SJSA1 (cell line): ENCODE results near the gene RUNX2. TPM values are rescaled to one million over a fixed set of nuclear protein-coding genes. Genes with fewer than 3 reads are reported as not detected.

Source experiments
- DNase-seq, 2 experiments: peaks; one replicate each; pipeline ENCODE4 v3.0.0-alpha.2; 2015 to 2020; ENCODE audit warnings: low spot score in 2 of 2, low read depth in 1 of 2
- H3K27ac ChIP-seq: fragments of 250-450 bp; sonication (Bioruptor Pico); 2 replicates; pipeline ENCODE4 v1.5.1; 2020; ENCODE audit warnings: mild to moderate bottlenecking, moderate library complexity
- H3K27me3 ChIP-seq: fragments of 250-450 bp; sonication (Bioruptor Pico); replicated peaks from 2 replicates; pipeline ENCODE4 v1.5.1; 2020; ENCODE audit warnings: mild to moderate bottlenecking, moderate library complexity
- H3K36me3 ChIP-seq: fragments of 250-450 bp; sonication (Bioruptor Pico); 2 replicates; pipeline ENCODE4 v1.5.1; 2020; ENCODE audit warnings: mild to moderate bottlenecking
- H3K4me1 ChIP-seq: fragments of 250-450 bp; sonication (Bioruptor Pico); replicated peaks from 2 replicates; pipeline ENCODE4 v1.6.1; 2021; ENCODE audit warnings: mild to moderate bottlenecking
- H3K4me3 ChIP-seq: fragments of 250-450 bp; sonication (Bioruptor Pico); 2 replicates; pipeline ENCODE4 v1.5.1; 2020; ENCODE audit warnings: mild to moderate bottlenecking
- H3K9me3 ChIP-seq: fragments of 250-450 bp; sonication (Bioruptor Pico); replicated peaks from 2 replicates; pipeline ENCODE4 v1.5.1; 2020; ENCODE audit warnings: mild to moderate bottlenecking
- total RNA-seq: library from RNA; depleted of rRNA; stranded (reverse); fragments of >200 nt; shearing (Covaris generic); gene quantifications from 2 replicates; pipeline ENCODE4 v1.2.3, GENCODE V29; 2014

RUNX2 gene
- total RNA-seq, 1 experiment from 2014 or later = 10.3 TPM

GRCh38 chr6:45439459-45439858 is 111.3 kb downstream of the RUNX2 start:
- Histone ChIP-seq H3K27ac (peak overlapping the region; percentile 89), H3K9me3 (no peaks in the 10 kb centered on the region), H3K4me1 (peaks cover 45% of the 10 kb centered on the region), H3K27me3 (no peaks in the 10 kb centered on the region), H3K36me3 (peaks cover 84% of the 10 kb centered on the region), H3K4me3 (no peak overlapping the region)
- no peak for DNase-seq

GRCh38 chr6:45439861-45440388 is 111.8 kb downstream of the RUNX2 start:
- H3K27ac ChIP-seq = peak overlapping the region; percentile 89; the same call in 1 of the 2 replicates
- H3K27me3 ChIP-seq = no peaks in the 10 kb centered on the region
- peaks cover 84% of the 10 kb centered on the region for H3K36me3 ChIP-seq
- no peak overlapping the region for H3K4me3 ChIP-seq
- DNase-seq = no peak
- H3K9me3 ChIP-seq = no peaks in the 10 kb centered on the region
- H3K4me1 ChIP-seq = peaks cover 50% of the 10 kb centered on the region

- Histone ChIP-seq H3K27ac (no peak overlapping the region), H3K4me1 (peaks cover 54% of the 10 kb centered on the region), H3K9me3 (no peaks in the 10 kb centered on the region), H3K4me3 (no peak overlapping the region), H3K36me3 (peaks cover 88% of the 10 kb centered on the region), H3K27me3 (no peaks in the 10 kb centered on the region)
- no peak for DNase-seq
These were observed 113.8 kb downstream of the RUNX2 start for GRCh38 chr6:45441851-45442453.

- H3K4me1 ChIP-seq = peaks cover 54% of the 10 kb centered on the region
- DNase-seq = no peak
- H3K9me3 ChIP-seq = no peaks in the 10 kb centered on the region
- H3K4me3 ChIP-seq = no peak overlapping the region
- H3K27ac ChIP-seq = no peak overlapping the region
- peaks cover 84% of the 10 kb centered on the region for H3K36me3 ChIP-seq
- H3K27me3 ChIP-seq = no peaks in the 10 kb centered on the region
These were observed 114.6 kb downstream of the RUNX2 start for GRCh38 chr6:45442716-45443115.

- Histone ChIP-seq H3K4me1 (peaks cover 49% of the 10 kb centered on the region), H3K27ac (peak overlapping the region; percentile 76), H3K9me3 (no peaks in the 10 kb centered on the region), H3K36me3 (peaks cover 73% of the 10 kb centered on the region), H3K27me3 (no peaks in the 10 kb centered on the region), H3K4me3 (no peak overlapping the region)
- no peak for DNase-seq
These were observed 117.2 kb downstream of the RUNX2 start for GRCh38 chr6:45445364-45445748.

- Histone ChIP-seq H3K9me3 (no peaks in the 10 kb centered on the region), H3K4me3 (no peak overlapping the region), H3K4me1 (peaks cover 49% of the 10 kb centered on the region), H3K36me3 (peaks cover 67% of the 10 kb centered on the region), H3K27me3 (no peaks in the 10 kb centered on the region), H3K27ac (peak overlapping the region; percentile 90)
- DNase-seq = peak; percentile 92 to 99
These were observed 117.8 kb downstream of the RUNX2 start for GRCh38 chr6:45445749-45446549.

GRCh38 chr6:45447005-45447404 is 118.9 kb downstream of the RUNX2 start:
- H3K27me3 ChIP-seq = no peaks in the 10 kb centered on the region
- peaks cover 49% of the 10 kb centered on the region for H3K4me1 ChIP-seq
- peak overlapping the region; percentile 90 for H3K27ac ChIP-seq
- no peak for DNase-seq
- no peak overlapping the region for H3K4me3 ChIP-seq
- peaks cover 65% of the 10 kb centered on the region for H3K36me3 ChIP-seq
- H3K9me3 ChIP-seq = no peaks in the 10 kb centered on the region

GRCh38 chr6:45447716-45448115 is 119.6 kb downstream of the RUNX2 start:
- Histone ChIP-seq H3K27ac (peak overlapping the region; percentile 15; the same call in 1 of the 2 replicates), H3K9me3 (no peaks in the 10 kb centered on the region), H3K4me1 (peaks cover 53% of the 10 kb centered on the region), H3K27me3 (no peaks in the 10 kb centered on the region), H3K4me3 (no peak overlapping the region), H3K36me3 (peaks cover 65% of the 10 kb centered on the region)
- DNase-seq = no peak

GRCh38 chr6:45448417-45449389 is 120.6 kb downstream of the RUNX2 start:
- Histone ChIP-seq H3K27me3 (no peaks in the 10 kb centered on the region), H3K4me1 (peaks cover 63% of the 10 kb centered on the region), H3K27ac (no peak overlapping the region), H3K36me3 (peaks cover 66% of the 10 kb centered on the region), H3K9me3 (no peaks in the 10 kb centered on the region), H3K4me3 (no peak overlapping the region)
- DNase-seq = no peak

- Histone ChIP-seq H3K36me3 (peaks cover 52% of the 10 kb centered on the region), H3K9me3 (no peaks in the 10 kb centered on the region), H3K27ac (no peak overlapping the region), H3K27me3 (no peaks in the 10 kb centered on the region), H3K4me1 (peaks cover 67% of the 10 kb centered on the region), H3K4me3 (no peak overlapping the region)
- DNase-seq = no peak
These were observed 122.0 kb downstream of the RUNX2 start for GRCh38 chr6:45450132-45450531.

- DNase-seq = no peak
- Histone ChIP-seq H3K9me3 (no peaks in the 10 kb centered on the region), H3K4me1 (peaks cover 68% of the 10 kb centered on the region), H3K27me3 (no peaks in the 10 kb centered on the region), H3K4me3 (no peak overlapping the region), H3K36me3 (peaks cover 53% of the 10 kb centered on the region), H3K27ac (no peak overlapping the region)
These were observed 122.7 kb downstream of the RUNX2 start for GRCh38 chr6:45450831-45451230.

GRCh38 chr6:45454008-45454911 is 126.1 kb downstream of the RUNX2 start:
- Histone ChIP-seq H3K9me3 (no peaks in the 10 kb centered on the region), H3K4me1 (peaks cover 34% of the 10 kb centered on the region), H3K27ac (peak overlapping the region; percentile 60), H3K27me3 (no peaks in the 10 kb centered on the region), H3K4me3 (no peak overlapping the region), H3K36me3 (peaks cover 56% of the 10 kb centered on the region)
- peak in 1 of 2 experiments; percentile 90 for DNase-seq
